AG09309 (cell line): ENCODE results near the gene MRPL22.
"Not testable (repeated sequence)": the region's sequence is repeated elsewhere in the genome, so short reads cannot be mapped to it uniquely, and the experiment has no call there.

ENCODE experiments used
- DNase-seq: peaks from one replicate; pipeline ENCODE4 v3.0.0-alpha.2; 2010; ENCODE audit warnings: low read depth
- H3K4me3 ChIP-seq: 2 replicates; pipeline ENCODE4 v1.5.1; 2011; ENCODE audit warnings: mild to moderate bottlenecking, low read depth, low read length, moderate library complexity; ENCODE audit not compliant: control insufficient read depth
- CTCF ChIP-seq: IDR thresholded peaks from 2 replicates; pipeline ENCODE4 v1.5.1; 2011; ENCODE audit warnings: mild to moderate bottlenecking, low read depth, low read length, inconsistent platforms; ENCODE audit not compliant: insufficient read depth, control insufficient read depth; ENCODE audit errors: missing control alignments

The MRPL22 gene

DNA sequence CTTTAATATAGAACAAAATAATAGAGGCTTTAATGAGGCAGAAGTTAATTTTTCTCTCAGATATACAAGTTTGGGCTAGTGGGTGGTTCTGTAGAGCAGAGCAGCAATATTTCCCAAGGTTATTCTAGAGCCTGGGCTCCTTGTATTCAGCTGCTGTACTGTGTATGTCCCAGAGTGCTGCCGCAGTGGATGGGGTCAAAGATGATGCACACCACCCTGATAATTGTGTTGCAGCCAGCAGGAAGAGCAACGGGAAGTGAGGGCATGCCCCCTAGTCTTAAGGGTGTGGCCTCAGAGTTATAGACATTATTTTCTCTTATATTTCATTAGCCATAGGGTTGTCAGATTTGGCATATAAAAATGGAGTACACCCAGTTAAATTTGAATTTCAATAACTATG is 48.8 kb downstream of the MRPL22 start:
- no peak for DNase-seq
- H3K4me3 ChIP-seq = no peak overlapping the region
- no peak for TF ChIP-seq CTCF

GRCh38 chr5:154993461-154993860 is 52.6 kb downstream of the MRPL22 start:
- H3K4me3 ChIP-seq = no peak overlapping the region
- no peak for TF ChIP-seq CTCF
- DNase-seq = no peak

- no peak overlapping the region for H3K4me3 ChIP-seq
- no peak for DNase-seq
- TF ChIP-seq CTCF = no peak
These were observed 54.8 kb downstream of the MRPL22 start for GRCh38 chr5:154995679-154996078.

GRCh38 chr5:154997746-154998145 is 56.9 kb downstream of the MRPL22 start:
- no peak for DNase-seq
- H3K4me3 ChIP-seq = no peak overlapping the region
- TF ChIP-seq CTCF = no peak

GRCh38 chr5:154999865-155000264 is 59.0 kb downstream of the MRPL22 start:
- H3K4me3 ChIP-seq = no peak overlapping the region
- no peak for DNase-seq
- TF ChIP-seq CTCF = no peak

- DNase-seq = no peak
- H3K4me3 ChIP-seq = no peak overlapping the region
- TF ChIP-seq CTCF = no peak
These were observed 60.6 kb downstream of the MRPL22 start for GRCh38 chr5:155001523-155001922.

- DNase-seq, H3K4me3 ChIP-seq: not testable (repeated sequence)
These were observed 61.8 kb downstream of the MRPL22 start for GRCh38 chr5:155002722-155003121.
